Activated CD4-positive, alpha-beta T cell treated with anti-CD3 and anti-CD28 coated beads, Interleukin-2, amount 50 U/mL, for 48 hours (primary cell): ENCODE measurements around the gene TSEN2.
"Not testable (repeated sequence)": the region's sequence is repeated elsewhere in the genome, so short reads cannot be mapped to it uniquely, and the experiment has no call there.

Experiments used
- DNase-seq, 2 experiments: peaks; one replicate each; pipeline ENCODE4 v3.0.0-alpha.2; 2020

Gene TSEN2

DNA sequence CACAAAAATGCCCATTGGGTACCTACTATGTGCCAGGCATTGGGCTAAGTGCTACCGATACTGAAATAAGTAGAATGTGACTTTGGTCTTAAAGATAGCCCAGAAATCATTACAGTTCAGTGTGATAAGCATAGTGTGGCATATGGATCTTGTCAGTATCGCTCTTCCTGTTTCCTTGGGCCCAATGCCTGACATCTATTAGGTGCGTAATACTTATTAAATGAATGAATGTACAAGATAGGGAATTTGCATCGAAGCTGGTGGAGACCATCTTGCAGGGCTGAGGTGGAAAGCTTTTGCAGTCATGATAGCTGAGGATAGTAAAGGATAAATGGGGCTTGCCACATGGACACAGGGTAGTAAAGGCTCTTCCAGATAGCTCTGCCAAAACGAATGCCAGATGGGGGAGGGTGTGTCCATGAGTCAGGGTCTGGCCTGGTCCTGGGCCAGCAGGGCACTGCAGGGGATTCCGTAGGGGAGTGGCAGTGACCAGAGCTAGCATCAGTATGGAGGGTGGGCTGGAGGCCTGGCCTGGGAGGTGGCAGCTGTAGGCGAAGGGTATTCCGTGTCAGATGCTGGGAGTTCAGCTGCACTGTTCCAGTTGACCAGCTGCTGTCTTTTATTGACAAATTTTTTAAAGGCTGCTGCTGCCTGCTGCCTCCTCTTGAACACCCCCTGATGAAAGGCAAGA, 23.5 kb downstream of the TSEN2 start:
- DNase-seq, result no peak

DNA sequence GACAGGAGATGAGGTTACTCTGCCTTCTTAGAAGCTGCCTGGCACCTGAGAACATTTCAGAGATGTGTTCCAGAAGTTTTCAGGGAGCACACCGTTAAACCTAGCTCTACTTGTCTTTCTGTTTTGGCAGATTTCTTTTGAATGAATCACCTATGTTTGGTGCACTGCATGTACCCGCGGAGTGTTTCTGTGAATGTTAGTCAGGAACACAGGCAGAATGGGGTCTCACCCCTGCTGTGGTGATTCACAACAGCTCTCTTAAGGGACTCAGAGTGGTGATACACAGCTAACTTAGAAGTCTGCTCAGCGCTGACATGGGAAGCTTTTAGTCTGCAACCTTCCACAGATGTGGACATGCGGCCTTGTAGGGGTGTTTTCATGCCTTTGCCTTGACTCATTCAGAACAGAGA, 24.0 kb downstream of the TSEN2 start:
- DNase-seq, result no peak

DNA sequence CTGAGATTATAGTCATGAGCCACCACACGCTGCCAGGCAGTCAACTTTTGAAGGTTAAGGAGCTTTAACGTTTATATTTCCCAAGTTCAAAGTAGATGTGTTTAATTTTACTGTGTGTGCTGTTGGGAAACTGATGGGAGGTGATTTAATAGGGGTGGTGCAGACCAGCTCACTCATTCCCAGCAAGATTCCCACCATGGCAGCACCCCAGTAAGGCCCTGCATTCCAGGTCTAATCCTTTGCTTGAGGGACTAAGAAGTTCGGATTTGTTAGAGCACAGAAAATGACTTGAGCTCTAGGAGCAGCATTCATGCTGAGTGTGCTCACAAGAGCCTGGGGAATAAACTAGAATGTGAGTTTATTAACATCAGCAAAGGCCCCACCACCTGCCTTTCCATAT, 25.2 kb downstream of the TSEN2 start:
- no peak for DNase-seq

DNA sequence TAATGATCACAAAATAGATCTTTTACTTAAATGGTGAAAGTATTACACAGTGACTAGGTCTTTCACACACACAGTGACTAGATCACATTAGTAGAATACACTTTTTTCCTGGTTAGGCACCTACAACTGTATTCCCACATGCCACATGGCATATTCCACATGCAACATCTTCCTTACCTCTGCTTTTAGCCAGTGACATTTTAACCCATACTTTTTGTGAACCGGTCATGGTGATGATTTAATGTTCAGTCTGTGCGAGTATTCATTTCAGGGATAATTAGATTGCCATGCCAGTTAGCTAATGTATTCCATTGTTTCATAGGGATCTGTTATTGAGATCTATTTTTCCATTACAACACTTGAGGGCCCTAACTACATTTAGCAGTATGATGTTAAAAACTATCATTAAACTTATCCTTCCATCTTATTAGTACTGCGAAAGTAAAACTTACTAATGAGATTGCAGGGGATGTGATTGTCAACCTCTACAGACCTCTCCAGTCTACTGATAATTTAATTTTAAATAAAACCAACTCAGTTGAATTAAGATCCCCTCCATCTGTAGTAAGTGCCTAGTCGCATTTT, 28.3 kb downstream of the TSEN2 start:
- DNase-seq, result no peak

DNA sequence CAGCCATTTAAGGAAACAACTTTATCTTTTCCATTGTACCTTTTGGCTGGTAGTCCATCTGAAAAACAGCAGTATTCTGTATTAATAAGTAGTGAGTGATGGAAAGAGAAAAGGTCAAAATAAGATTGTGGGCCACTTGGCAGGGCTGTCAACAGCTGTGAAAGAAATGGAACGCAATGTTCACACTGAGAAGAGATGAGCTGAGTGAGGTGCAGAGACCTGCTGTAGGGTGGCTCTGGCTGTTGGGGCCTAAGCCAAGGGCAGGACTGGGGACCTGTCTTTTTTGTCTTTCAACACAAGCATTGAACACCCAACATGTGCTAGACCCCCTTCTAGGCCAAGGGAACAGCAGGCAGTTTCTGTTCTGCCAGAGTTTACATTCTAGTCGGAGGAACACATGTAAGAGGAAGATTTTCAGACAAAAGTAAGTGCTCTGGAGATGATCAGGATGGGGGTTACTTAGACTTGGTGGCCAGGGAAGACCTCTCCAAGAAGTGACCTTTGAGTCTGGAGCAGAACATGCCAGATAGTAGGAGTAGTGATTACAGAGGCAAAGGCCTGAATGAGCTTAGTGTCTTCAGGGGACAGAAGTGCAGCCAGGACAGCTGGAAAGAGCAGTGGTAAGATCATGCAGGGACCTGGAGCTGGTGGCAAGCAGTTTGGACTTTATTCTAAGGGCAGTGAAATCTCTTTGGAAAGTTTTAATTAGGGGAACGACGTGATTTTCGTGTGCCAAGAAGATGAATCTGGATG, 29.6 kb downstream of the TSEN2 start:
- no peak for DNase-seq

DNA sequence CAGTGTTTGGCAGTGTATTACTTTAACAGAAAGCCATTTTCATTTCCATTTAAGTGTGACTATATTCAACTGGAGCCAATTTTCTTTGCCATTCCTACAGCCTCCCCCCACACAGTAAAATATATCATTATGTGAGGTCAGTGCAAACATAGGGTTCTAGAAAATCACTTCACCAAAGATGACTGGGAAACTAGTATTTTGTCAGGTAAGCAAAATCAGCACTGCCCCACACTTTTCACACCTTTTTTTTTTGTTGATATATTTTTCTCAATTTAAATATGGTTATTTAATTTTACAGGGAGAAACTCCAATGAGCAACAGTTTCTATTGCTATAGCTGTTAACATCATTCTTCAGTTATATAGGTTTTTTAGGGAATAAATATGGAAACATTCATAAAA, 31.4 kb downstream of the TSEN2 start:
- DNase-seq, result no peak

DNA sequence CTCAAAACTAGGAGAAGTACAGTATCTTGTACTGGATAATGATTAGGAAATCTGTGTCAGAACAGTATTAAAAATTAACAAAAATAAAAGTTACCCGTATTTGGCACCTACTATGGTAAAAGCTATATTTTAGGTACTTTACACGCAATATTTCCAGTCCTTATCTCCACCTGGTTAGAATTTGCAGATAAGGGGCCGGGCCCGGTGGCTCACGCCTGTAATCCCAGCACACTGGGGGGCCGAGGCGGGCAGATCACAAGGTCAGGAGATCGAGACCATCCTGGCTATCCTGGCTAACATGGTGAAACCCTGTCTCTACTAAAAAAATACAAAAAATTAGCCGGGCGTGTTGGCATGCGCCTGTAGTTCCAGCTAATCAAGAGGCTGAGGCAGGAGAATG, 32.6 kb downstream of the TSEN2 start:
- DNase-seq, result no peak

DNA sequence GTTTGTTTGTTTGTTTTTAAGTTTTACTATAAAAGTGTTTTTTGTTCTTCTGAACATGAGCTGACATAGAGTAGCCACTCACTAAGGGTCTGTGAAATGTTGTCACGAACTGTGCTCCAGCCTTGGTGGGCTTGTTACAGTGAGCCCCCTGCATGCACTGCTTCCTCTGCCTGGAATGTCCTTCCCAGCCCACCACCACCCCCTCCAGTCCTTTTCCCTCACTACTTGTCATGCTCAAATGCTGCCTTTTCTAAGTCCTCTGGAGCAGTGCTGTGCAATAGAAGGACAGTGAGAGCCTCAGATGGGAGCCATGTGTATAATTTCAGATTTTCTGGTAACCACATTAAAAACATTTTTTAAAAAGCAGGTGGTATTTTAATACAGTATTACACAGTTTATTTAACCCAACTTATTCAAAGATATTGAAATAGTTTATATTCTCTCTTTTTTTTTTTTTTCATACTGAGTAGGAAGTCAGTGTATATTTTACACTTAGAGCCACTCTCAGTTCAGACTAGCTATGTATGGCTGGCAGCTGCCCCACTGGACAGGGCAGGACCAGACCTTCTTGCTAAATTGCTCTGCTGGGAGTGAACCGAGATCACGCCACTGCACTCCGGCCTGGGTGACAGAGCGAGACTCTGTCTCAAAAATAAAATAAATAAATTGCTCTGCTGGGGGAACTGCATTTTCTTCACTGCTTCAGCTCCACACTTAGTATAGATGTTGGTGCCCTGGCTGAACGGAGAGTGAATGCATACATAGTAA, 34.2 kb downstream of the TSEN2 start:
- no peak for DNase-seq

DNA sequence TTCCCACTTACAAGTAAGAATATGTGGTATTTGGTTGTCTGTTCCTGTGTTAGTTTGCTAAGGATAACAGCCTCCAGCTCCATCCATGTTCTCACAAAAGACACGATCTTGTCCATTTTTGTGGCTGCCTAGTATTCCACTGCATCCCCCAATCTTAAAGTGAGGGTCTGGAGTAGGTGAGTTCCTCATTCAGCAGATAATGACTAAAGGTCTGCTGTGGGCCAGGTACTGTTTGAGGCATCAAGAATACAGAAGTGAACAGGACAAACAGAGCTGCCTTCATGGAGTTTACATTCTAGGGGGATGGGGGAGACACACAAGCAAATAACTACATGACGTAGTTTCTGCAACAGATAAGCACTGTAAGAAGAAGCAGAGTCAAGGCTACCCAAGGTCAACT, 36.7 kb downstream of the TSEN2 start:
- DNase-seq, result no peak

DNA sequence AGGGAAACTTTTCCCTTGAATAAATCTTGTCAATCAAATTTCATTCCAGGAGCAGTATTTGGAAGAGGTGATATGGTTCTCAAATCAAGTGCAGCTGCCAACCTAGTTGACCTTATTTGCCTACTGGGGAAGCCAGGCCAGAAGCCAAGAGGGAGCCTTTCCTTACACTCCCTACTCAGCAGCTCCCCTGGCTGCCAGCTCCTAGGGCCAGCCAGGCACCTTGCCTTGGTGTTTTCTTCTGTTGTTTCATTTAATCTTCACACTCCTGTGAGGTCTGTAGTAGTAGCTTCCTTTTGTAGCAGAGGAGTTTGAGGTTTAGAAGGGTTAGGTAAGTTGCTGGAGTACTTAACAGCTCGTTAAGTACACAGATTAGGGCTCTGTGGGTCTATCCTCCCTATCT, 38.4 kb downstream of the TSEN2 start:
- no peak for DNase-seq

DNA sequence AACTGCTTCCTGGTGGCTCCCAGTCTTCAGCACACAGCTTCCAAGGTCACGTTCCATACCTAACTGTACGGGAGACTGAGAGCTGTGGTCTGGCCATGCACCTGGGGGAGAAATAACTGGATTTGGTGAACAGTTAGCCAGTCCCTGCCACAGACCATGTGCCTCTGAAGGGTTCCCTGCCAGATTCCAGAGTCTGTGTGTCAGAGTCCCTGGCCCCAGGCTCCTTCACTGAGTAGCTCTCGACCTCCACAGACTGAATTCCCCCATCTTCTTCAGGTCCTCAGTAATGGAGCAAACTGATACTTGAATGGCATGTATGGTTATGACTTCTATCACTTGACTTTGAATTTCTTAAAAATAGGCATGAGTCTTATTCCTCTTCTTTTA, 43.5 kb downstream of the TSEN2 start:
- no peak for DNase-seq

DNA sequence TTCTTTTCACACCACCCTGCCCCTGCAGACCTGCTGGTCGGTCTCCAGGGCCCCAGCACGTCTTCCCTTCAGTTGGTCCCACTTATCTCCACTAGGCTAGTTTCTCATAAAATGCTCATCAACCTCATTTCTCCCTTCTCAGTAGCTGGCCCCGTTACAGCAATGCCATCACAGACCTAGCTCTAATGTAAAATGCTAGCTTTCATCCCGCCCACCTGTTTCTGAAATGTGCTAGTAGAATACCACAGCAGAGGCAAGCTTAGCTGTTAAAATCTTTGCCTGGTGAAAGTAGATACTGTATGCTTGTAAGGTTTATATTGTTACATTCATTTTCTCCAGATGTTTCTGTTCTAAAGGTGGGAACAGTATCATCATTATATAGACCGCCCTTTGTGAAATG, 47.9 kb downstream of the TSEN2 start:
- DNase-seq, result no peak

DNA sequence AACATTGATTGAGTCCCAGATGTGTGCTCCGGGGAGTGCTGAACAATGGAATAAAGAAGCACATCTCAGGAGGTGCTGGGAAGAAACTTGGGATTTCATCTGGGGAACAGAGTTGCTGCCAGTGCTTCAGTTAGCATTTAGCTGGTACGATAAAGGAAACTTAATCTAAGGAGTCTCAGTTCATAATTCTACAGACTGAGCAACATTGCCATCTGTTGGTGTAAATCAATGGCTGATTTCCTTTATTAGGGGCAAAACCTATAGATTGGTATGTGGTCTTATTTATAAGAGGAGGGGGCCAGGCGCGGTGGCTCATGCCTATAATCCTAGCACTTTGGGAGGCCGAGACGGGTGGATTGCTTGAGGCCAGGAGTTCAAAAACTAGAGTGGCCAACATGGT, 52.1 kb downstream of the TSEN2 start:
- no peak for DNase-seq

DNA sequence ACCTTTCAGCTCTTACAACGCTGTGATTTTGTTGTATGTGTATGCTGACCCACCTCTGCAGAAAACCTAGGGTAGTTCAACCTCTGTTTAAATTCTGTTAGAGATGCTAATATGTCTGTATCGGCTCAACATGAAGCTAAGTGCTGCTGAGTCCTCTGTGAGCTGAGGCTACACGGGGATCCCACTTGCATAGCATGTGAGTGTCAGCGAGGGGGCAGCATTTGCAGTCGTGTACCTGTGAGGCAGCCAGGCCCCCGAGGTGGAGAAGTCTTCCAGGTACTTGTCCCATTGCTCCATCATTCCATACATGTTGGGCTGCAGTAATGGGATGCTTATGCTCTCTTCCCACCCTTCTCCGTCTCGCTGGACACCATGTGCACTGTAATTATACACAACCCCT, 57.3 kb downstream of the TSEN2 start:
- no peak for DNase-seq

DNA sequence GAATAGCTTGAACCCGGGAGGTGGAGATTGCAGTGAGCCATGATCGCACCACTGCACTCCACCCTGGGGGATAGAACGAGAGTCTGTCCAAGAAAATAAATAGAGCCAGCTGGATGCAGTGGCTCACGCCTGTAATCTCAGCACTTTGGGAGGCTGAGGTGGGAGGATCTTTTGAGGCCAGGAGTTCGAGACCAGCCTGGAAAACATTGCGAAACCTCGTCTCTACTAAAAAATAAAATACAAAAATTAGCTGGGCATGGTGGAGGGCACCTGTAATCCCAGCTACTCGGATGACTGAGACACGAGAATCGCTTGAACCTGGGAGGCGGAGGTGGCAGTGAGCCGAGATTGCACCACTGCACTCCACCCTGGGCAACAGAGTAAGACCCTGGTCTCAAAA, 59.2 kb downstream of the TSEN2 start:
- DNase-seq, result not testable (repeated sequence)

DNA sequence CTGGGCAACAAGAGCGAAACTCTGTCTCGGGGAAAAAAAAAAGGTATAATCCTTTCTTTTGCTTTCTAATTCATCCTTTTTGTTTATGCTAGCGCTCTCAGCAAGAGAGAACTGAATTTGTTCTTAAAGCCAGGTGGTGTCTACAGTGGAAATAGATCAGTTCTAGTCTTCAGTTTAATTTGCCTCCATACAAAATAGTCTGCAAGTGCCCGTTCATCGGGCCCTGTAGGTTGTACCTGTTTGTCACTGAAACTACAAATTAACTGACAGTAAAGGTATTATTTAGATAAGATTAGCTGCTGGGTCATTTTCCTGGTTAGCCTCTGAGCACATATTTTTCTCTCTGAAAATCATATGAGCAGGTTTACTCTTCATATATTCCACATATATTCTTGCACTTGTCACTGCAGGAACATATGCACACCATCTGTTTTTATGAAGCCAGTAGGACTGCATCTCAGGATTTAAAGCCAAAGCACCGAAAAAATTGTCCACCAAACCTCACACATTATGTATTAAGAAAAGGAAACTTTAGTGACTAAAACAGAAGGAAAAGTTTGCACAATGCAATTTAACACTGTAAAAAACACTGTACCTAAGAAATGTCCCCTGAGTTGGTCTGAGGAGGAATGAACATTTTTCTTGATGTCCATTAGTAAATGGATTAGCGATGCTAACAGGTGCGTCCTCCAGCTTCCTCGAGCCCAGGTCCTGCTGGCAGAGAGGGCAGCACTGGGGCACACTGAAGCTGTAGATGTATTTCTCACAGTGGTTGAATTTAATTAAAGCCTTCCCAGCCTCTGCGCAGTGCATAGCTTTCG, 60.6 kb downstream of the TSEN2 start:
- DNase-seq, result no peak

DNA sequence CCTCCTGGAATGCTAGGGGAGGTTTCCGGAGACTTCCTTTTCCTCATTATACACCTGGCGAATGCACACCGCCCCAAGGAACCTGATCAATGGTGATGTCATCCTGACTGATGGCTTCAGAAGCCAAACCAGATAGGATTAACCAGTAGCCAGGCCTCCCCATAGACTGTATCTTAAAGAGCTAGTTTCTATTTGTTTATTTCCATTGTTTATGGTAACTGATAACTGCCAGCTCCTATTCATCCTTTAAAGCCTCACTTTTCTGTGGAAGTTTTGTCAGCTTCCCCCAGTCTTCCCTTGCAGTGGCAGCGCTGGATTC, 61.2 kb downstream of the TSEN2 start, which contains the start of gene MKRN2OS:
MKRN2OS (minus strand) TSS at position 27 of the 319 bp plus-strand sequence. CDS start 35 bp downstream, outside the sequence.
- no peak for DNase-seq

DNA sequence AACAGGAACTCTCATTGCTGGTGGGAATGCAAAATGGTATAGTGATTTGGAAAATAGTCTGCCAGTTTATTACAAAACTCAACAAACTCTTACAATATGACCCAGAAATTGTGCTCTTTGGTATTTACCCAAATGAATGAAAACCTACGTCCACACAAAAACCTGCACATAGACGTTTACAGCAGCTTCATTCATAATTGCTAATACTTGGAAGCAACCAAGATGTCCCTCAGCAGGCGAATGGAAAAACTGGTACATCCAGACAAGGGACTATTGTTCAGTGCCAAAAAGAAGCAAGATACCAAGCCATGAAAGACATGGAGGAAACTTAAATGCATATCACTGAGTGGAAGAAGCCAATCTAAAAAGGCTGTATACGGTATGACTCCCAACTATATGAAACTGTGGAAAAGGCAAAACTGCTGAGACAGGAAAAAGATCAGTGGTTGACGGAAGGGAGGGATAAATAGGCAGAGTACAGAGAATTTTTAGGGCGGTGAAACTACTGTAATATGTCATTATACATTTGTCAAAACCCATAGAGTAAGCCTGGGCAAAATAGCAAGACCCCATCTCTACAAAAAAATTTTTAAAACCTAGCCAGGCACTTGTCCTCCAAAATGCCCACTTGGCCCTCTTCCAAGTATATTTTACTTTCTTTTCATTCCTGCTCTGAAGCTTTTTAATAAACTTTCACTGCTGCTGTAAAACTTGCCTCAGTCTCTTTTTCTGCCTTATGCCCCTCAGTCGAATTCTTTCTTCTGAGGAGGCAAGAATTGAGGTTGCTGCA, 65.9 kb downstream of the TSEN2 start:
- no peak for DNase-seq

DNA sequence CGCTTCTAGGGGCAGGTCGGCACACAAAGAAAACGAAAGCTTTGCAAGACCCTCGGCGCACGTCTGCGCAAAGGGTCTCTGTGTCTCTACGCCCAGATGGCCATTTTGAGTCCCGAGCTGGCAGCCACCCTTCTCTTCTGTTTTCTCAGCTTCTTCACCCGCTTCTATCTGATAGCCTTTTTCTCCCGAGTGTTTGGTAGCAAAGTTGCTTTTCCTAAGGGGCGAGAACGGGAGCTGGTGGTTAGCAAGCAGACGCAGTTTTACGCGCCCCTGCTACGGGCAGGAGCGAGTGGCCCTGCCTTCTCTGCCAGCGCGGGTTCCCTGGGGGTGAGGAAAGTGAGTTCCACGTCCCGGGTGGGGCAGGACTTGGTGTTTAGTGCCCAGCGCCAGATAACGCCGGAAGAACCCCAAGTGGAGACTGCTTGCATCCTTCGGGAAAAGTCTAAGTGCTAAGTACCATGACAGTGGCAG, 69.7 kb downstream of the TSEN2 start:
- peak; percentile 10 to 26 for DNase-seq

DNA sequence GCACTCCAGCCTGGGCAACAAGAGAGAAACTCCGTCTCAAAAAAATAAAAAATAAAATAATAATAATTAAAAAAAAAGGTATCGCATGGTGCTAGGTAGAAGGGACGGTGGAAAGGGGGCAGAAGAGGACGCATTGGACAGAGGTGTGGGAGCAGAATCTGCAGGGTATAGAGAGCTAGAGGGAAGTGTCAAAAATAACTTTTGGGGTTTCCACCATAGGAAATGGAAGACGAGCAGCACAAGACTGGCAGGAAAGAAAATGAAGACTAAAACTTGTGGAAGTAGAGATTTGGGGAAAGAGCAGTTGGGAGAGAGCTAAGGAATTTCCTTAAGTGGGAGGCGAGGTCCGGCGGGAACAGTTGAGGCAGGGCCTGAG, 72.0 kb downstream of the TSEN2 start:
- no peak for DNase-seq

DNA sequence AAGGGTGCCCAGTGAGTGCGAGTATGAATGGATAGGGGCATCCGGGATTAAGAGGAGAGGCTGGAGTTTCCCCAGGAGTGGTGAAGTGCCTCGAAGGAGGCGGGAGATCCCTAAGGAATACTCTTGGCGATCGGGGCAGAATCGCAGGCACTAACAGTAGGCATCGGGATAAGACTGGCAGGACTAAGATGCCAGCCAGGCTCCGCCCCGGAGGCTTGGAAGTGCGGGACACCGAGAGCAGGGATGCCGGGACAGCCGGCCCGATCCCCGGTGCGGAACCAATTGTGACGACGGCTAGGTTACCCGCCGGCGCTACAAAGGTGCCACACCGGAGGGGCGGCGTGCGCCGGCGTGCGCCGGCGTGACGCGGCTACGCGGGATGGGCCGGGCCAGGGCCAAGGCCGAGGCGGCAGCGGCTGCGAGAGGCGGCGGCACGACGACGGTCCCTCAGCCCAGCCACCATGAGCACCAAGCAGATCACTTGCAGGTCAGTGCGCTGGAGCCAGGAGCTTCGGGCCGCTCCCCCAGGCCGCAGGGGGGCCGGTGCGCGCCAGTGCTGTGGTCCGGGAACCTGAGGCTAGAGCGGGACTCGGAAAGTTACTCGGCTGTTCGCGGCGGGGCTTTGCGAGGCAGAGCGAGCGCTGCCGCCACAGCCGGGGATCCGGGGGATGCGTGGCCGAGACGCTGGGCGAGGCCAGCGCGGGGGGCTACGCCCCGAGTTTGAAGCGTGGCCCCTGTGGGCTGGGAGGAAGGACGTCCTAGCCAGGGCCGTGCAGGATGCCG, 72.6 kb downstream of the TSEN2 start, which contains the start of gene MKRN2:
MKRN2 (plus strand) TSS at position 398 of the 783 bp plus-strand sequence; CDS start at position 462, 64 bp downstream.
- peak; percentile 85 to 87 for DNase-seq
